NCI-H748 treated with DMSO at 0.1 percent for 48 hours (cell line): ENCODE data around the gene NOMO2.
"Not testable (repeated sequence)": the region's sequence is repeated elsewhere in the genome, so short reads cannot be mapped to it uniquely, and the experiment has no call there.

Experiments
- DNase-seq: peaks from one replicate; lab custom pipeline; 2025; lab: John Stamatoyannopoulos, UW

Gene NOMO2

DNA sequence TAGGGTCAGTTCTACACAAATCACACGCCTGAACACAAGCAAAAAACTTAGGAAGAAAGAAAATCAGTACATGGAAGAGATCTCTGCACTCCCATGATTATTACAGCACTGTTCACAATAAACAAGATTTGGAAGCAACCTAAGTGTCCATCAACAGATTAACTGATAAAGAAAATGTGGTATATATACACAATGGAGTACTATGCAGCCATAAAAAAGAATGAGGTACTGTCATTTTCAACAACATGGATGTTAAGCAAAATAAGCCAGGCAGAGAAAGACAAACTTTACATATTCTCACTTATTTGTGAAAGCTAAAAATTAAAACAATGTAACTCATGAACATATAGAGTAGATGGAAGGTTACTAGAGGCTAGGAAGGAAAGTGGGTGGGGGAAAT lies 16.0 kb upstream of the NOMO2 start:
- not testable (repeated sequence) for DNase-seq

- DNase-seq = not testable (repeated sequence)
These were observed 14.0 kb upstream of the NOMO2 start for GRCh38 chr16:18575945-18576344.

GRCh38 chr16:18575298-18575917 lies 13.5 kb upstream of the NOMO2 start:
- DNase-seq = not testable (repeated sequence)

- not testable (repeated sequence) for DNase-seq
These were observed 12.0 kb upstream of the NOMO2 start for GRCh38 chr16:18573887-18574286.

GRCh38 chr16:18572973-18573372 lies 11.1 kb upstream of the NOMO2 start:
- not testable (repeated sequence) for DNase-seq

DNA sequence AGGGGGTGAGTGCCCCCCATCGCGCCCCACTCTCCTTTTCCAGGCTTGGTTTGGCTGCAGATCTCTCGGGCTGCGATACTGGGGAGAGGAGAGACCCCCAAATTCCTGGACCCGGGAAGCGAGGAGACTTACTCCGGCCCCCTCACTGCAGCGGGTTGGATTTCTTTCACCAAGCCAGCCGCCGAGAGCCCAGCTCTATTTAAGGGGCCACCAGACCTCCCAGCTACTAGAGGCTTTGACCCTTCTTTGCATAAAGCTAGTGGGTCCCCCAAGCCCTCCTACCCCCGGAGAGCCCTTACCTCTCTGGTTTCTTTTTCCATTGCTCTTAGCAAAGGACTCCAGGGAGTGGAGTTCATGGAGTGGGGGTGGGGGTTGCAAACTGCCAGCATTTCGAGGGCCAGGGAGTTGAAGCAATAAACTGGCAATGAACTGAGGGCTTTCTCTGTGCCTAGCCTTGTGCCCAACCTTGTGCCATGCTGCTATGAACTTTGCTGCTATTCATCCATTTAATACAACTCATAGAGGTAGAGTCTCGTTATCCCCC lies 9.5 kb upstream of the NOMO2 start:
- DNase-seq = not testable (repeated sequence)

GRCh38 chr16:18570529-18571306 lies 8.8 kb upstream of the NOMO2 start:
- not testable (repeated sequence) for DNase-seq

GRCh38 chr16:18560416-18561220 lies 1.3 kb downstream of the NOMO2 start:
- DNase-seq = not testable (repeated sequence)

DNA sequence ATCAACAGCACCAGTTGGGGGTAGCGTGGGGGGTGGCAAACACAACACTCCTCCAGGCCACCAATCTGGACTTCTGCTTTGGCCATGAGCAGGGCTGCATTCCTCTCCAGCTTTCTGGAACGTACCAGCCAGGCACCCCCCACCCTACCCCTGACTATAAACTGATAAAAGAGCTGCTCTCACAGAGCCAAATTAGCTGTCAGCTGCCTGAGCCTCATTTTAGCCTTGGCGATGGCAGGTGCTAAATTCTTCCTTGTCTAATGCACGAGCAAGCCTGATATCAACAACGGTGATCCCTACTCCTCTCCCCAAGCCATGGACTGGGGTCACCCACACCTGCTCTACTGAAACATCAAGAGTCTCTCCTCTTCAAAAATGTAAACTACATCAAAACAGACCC lies 8.2 kb downstream of the NOMO2 start:
- DNase-seq = not testable (repeated sequence)

DNA sequence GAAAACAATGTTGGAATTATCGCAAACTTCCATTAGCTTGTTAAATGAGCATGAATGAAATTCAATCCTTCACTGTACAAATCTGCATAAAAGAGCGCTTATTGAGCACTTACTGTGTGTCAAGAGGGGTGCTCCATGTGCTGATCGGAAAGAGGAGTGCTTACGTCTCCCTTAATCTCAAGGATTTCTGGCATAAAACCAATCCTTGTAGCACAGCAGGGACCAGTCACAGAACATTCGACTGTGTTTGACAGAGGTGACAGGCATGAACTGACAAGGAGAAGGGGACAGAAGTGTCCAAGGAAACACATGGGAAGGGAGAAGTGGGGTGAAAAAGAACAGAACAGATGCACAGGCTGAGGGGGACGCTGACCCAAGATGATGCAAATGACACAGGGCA lies 14.5 kb downstream of the NOMO2 start:
- not testable (repeated sequence) for DNase-seq

GRCh38 chr16:18546853-18547252 lies 15.0 kb downstream of the NOMO2 start:
- DNase-seq = not testable (repeated sequence)

DNA sequence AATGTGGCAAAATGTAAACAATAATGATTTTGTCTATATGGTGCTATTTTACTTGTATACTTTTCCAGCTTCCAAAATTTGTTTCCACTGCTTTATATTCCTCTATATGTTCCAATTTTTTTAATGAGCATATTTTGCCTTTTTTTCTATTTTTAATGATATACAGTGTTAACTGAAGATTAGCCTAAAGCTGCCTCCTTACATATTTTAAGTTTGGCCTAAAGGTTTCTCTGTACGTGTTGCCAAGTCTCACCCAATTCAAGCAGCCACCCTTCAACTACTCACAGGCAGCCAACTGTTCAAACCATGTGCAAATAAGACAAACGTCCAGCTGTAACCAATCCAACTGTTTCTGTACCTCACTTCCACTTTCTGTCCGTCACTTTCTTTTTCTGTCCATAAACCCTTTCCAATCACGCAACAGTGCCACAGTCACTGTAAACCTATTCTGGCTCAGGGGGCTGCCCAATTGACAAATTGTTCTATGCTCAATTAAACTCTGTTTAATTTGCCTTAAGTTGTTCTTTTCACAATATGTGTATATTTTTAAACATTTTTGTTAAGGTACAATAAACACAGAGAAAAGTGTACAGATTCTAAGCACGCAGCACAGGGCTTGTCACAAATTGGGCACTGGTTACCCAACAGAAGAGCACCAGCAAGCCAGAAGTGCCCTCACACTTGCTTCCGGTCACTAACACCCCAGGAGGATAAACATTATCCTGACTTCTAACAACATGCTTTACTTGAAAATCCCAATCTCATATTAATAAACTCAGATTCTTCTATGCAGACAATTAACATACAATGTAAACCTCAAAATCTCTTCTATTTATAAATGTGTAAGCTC lies 17.4 kb downstream of the NOMO2 start:
- DNase-seq = not testable (repeated sequence)

DNA sequence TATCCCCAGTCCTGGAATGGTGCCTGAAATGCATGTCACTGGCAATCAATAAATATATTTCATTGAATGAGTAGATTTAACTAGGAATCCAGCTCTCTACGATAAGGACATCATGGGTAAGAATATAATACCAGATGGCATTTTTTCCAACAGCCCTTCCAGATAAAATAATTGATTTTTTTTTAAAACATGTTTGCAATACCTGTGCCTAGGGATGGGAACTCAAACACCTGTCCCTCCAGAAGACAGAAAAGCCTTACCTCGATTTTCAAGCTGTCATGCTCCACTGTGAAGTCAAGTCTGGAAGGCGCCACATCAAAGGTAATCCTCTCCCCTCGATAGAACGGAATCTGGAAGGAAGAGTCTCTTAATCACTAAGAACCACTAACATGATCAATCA lies 20.0 kb downstream of the NOMO2 start:
- DNase-seq = not testable (repeated sequence)

DNA sequence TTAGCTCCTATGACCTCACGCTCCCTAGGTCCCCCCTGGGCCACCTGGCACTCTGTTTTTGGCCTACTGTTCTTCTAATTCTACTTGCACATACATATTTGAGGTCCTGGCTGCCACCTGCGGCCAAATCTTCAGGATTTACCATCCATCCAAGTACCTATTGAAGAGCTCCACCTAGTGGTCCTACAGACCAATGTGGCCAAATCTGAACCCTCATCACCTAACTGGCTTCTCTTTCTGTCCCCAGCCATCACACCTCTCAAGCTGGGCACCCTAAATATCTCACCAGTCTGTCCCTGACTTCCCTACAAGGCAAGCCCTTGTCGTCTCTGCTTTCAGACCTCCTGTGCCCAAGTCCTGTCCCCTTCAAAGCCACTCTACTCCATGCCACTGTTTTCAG lies 24.9 kb downstream of the NOMO2 start:
- not testable (repeated sequence) for DNase-seq

GRCh38 chr16:18535519-18536168 lies 26.3 kb downstream of the NOMO2 start:
- not testable (repeated sequence) for DNase-seq

- DNase-seq = not testable (repeated sequence)
These were observed 27.6 kb downstream of the NOMO2 start for GRCh38 chr16:18534308-18534707.

DNA sequence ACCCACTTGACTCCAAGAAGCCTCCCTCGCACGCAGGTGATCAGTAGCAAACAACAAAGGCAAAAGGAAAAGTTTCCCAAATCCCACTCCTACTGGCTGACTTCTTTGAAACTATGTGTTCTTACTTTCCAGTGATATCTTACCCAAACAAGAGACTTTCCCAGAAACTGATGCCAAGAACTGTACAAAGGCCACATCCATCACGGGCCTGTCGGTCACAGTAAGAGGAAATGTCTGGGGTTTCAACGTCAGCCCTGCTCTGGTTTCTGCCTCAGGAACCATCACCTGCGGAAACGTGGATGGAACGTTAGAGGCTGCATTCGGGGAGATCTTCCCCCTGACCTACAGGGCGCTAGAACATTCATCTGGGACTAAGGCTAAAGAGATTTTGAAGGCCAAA lies 30.6 kb downstream of the NOMO2 start:
- not testable (repeated sequence) for DNase-seq

- not testable (repeated sequence) for DNase-seq
These were observed 31.6 kb downstream of the NOMO2 start for GRCh38 chr16:18530329-18530728.

DNA sequence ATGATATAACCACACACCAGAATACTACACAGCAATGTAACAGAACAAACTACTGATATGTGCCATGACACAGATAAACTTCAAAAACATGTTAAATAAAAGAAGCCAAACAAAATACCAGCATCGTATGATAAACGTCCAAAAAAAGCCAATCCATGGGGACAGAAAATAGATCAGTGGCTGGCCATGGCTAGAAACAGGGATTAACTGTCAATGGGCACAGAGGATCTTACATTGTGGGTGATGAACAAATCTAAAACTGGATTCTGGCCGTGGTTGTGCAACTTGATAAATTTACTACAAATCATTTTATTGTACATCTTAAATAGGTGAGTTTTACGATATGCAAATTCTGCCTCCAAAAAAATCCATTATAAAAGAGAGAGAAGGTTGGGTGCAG lies 35.4 kb downstream of the NOMO2 start:
- DNase-seq = not testable (repeated sequence)

DNA sequence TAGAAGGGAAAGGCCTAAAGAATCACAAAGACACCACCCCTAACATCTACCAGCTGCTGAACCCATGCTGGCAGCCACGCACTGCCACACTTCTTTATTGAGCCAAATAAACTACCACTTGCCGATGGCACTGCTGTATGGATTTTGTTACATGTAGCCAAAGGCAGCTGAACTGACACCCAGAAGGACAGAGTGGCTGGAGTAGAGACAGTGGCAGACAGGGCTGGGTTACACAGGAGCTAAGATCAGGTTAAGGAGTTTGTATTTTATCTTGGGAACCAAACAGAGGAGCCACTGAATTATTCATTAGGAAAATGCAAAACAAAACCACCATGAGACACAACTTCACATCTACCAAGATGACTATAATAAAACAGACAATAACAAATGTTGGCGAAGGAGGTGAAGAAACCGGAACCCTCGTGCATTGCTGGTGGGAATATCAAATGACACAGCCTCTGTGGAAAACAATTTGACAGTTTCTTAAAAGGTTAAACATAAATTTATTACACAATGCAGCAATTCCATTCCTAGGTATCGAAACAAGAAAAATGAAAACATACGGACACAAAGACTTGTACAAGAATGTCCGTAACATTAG lies 35.9 kb downstream of the NOMO2 start:
- DNase-seq = not testable (repeated sequence)
